Astrocyte of the cerebellum (primary cell): ENCODE results near the gene HECW1.

Experiments used
- DNase-seq: peaks from one replicate; pipeline ENCODE4 v3.0.0-alpha.2; 2011; ENCODE audit warnings: low read depth
- H3K4me3 ChIP-seq: 2 replicates; pipeline ENCODE4 v1.5.1; 2011; ENCODE audit warnings: mild to moderate bottlenecking, low read depth, low read length, moderate library complexity
- in situ Hi-C: cut with HindIII; loops from 2 replicates; pipeline ENCODE4 v1.10.0; 2017; ENCODE audit warnings: low sequenced_read_pairs
- TF ChIP-seq, protein P1 (sequence below): IDR thresholded peaks from 2 replicates; pipeline ENCODE4 v1.5.1; 2012; ENCODE audit warnings: low read length, low read depth, moderate library complexity, mild to moderate bottlenecking; ENCODE audit errors: missing control alignments

HECW1 gene

DNA sequence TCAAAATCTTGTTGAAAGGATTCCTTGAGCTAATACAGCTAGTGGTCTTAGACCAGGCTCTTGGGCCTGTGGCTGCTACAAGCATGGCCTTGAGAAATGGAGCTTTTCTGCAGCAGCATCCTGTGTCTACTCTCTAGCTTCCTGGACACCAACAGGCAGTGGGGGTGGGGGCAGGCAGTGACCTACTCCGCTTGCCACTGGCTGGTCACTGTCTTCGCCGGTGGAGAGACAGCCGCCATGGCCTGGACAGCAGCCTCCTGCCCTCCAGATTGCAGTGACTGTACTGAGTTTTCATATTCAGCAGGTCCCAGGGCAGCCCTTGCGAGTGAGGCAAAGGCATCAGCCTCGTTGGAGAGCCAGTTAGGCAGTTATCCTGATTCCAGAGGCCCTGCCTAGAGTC lies 204.6 kb downstream of the HECW1 start:
- in situ Hi-C loops: no loop called here
- H3K4me3 ChIP-seq: no peak overlapping the region
- TF ChIP-seq, protein P1, sequence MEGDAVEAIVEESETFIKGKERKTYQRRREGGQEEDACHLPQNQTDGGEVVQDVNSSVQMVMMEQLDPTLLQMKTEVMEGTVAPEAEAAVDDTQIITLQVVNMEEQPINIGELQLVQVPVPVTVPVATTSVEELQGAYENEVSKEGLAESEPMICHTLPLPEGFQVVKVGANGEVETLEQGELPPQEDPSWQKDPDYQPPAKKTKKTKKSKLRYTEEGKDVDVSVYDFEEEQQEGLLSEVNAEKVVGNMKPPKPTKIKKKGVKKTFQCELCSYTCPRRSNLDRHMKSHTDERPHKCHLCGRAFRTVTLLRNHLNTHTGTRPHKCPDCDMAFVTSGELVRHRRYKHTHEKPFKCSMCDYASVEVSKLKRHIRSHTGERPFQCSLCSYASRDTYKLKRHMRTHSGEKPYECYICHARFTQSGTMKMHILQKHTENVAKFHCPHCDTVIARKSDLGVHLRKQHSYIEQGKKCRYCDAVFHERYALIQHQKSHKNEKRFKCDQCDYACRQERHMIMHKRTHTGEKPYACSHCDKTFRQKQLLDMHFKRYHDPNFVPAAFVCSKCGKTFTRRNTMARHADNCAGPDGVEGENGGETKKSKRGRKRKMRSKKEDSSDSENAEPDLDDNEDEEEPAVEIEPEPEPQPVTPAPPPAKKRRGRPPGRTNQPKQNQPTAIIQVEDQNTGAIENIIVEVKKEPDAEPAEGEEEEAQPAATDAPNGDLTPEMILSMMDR: no peak
- no peak for DNase-seq

DNA sequence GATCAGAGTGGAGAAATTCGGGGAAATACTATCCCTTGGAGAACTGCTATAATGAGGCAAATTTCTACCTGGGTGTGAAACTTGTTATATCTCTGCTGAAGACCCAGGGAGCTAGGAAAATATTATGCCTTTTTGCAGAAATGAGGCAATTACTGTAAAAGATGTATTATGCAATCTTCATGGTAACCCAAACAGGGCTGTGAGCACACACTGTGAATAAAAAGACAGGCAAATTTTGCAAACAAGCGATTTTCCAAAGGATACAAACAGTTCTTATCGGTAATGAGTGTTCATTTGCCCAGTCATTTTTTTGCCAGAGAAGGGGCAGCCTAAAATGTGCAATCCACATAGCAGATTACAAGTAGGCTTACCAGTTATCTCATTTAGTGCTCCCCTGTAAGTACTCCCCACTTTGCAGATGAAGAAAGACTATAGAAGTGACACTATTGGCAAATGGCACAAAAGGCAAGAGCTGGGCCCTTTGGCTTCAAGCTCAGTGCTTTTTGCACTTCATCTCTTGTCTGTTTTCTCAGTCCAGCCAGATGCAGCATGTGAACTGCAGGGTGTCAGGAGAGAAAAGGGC lies 205.8 kb downstream of the HECW1 start:
- no peak for DNase-seq
- H3K4me3 ChIP-seq: no peak overlapping the region
- TF ChIP-seq, protein P1: no peak
- in situ Hi-C loops: no loop called here

DNA sequence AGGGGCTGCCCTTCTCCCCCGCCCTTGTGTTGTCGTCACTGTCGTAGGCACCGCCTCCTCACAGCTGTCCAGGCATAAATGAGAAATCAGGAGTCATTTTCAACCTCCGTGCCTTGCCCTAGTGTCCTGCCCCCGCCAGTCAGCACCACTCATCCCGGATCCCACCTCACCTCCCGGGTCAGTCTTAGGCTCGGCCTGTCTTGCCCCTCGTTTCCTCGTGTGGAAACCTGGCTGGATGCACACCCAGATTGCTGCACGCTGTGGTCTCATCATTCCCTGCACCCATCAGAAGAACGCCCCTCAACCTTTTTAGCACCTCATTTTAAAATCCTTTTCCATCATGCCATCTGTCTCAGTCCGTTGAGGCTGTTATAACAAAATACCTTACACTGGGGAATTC lies 213.1 kb downstream of the HECW1 start:
- TF ChIP-seq, protein P1: no peak
- in situ Hi-C loops: no loop called here
- no peak overlapping the region for H3K4me3 ChIP-seq
- no peak for DNase-seq

DNA sequence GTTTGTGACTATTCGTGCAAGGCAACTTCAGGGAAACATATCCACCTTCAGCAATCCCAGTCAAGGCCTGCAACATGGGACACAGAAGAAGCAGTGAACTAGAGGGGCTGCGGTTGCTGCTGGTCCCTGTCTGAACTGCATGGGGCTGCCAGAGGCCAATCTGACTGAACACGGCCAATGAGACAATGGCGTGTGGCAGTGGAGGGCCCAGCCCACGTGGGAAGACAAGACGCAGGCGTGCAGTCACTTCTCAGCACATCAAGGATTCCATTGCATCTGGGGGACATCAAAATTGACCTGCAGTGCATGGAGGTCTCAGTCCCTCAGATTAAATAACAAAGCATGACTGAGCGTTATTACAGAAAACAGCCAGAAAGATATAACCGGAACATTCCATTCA lies 215.9 kb downstream of the HECW1 start:
- DNase-seq: no peak
- H3K4me3 ChIP-seq: no peak overlapping the region
- TF ChIP-seq, protein P1: no peak
- in situ Hi-C loops: no loop called here

DNA sequence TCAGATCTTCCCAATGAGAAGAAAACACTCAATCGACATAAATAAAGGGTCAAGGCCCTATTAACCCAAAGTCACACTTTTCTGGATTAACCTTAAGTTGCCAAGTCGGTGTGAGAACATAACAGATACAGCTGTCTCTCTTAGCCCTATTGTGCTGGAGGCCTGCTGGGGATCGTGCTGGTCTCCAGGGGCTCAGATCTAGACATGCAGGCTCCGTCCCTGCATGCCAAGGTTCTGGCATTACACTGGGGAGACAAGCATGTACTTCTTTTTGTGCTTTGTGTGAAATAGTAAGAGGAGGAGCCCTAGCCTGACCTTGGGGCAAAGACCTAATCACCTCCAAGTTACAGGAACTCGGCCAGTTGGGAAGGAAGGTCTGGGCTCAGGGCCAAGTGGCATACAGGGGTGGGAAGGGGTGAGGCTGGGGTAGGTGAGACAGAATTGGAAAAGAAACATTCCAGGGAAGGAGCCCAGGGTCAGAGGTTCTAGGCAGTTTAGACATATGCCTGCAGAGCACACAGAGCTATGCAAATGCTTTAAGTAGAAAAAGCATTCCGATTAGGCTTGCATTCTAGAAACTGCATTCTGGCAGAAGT lies 216.4 kb downstream of the HECW1 start:
- no peak overlapping the region for H3K4me3 ChIP-seq
- TF ChIP-seq, protein P1: no peak
- no peak for DNase-seq
- in situ Hi-C loops: no loop called here

DNA sequence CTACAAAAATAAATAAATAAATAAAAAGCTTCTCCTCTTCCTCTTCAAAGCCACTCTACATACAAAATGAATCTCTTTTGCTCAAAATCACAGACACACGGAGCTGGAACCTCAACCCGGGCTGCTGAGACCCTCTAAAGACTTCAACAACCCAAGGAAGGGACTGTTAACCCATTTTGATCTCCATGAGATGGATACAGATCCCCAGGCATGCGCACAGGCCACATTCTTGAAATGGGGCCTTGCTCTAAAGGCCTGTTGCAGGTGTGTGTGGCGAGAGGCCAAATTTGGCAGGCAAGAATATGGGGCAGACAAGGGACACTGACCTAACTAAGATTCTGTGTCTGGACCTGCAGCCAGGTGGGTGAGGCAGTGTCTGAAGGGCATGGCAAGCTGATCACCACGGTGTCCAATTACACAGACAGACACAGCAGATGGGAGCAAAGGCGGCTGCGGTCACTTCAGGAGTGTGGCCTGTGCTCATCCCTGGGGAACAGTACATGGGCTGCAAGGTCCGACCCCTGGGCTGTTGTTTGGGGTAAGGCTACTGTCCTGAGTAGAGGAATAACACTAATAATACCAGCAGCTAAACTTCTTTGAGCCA lies 219.8 kb downstream of the HECW1 start:
- TF ChIP-seq, protein P1: no peak
- H3K4me3 ChIP-seq: no peak overlapping the region
- in situ Hi-C loops: no loop called here
- DNase-seq: no peak
